ENCODE measurements around the gene MZT1.

The MZT1 gene

GRCh38 chr13:72757792-72758535 lies 30.5 kb upstream of the MZT1 start:
- H3K36me3 ChIP-seq (ENCODE audit: low read depth): peaks cover 95% of the 10 kb centered on the region
- ATAC-seq (ENCODE audit: low read depth) (no peak), DNase-seq (ENCODE audit: low spot score) (no peak)
- TF ChIP-seq CTCF (IDR thresholded peaks at IDR 0.05; ENCODE audit: poor library complexity, severe bottlenecking): no peak
- H3K27ac ChIP-seq (ENCODE audit: poor library complexity, severe bottlenecking): no peak overlapping the region
- H3K4me1 ChIP-seq (ENCODE audit: insufficient read depth, poor library complexity, severe bottlenecking): no peaks in the 10 kb centered on the region
- no peaks in the 10 kb centered on the region for H3K27me3 ChIP-seq (ENCODE audit: insufficient read depth, poor library complexity, severe bottlenecking)
- no peak overlapping the region for H3K4me3 ChIP-seq (ENCODE audit: severe bottlenecking)
- no peaks in the 10 kb centered on the region for H3K9me3 ChIP-seq (ENCODE audit: severe bottlenecking)

GRCh38 chr13:72754111-72754510 lies 26.7 kb upstream of the MZT1 start:
- no peaks in the 10 kb centered on the region for H3K4me1 ChIP-seq (ENCODE audit: insufficient read depth, poor library complexity, severe bottlenecking)
- ATAC-seq (ENCODE audit: low read depth): no peak
- H3K27ac ChIP-seq (ENCODE audit: poor library complexity, severe bottlenecking): no peak overlapping the region
- DNase-seq (ENCODE audit: low spot score): no peak
- peaks cover 94% of the 10 kb centered on the region for H3K36me3 ChIP-seq (ENCODE audit: low read depth)
- no peak for TF ChIP-seq CTCF (IDR thresholded peaks at IDR 0.05; ENCODE audit: poor library complexity, severe bottlenecking)
- no peaks in the 10 kb centered on the region for H3K27me3 ChIP-seq (ENCODE audit: insufficient read depth, poor library complexity, severe bottlenecking)
- no peak overlapping the region for H3K4me3 ChIP-seq (ENCODE audit: severe bottlenecking)
- no peaks in the 10 kb centered on the region for H3K9me3 ChIP-seq (ENCODE audit: severe bottlenecking)

- H3K27me3 ChIP-seq (ENCODE audit: insufficient read depth, poor library complexity, severe bottlenecking): no peaks in the 10 kb centered on the region
- H3K36me3 ChIP-seq (ENCODE audit: low read depth): peaks cover 99% of the 10 kb centered on the region
- DNase-seq (ENCODE audit: low spot score): no peak
- no peak for ATAC-seq (ENCODE audit: low read depth)
- TF ChIP-seq CTCF (IDR thresholded peaks at IDR 0.05; ENCODE audit: poor library complexity, severe bottlenecking): no peak
- no peak overlapping the region for H3K4me3 ChIP-seq (ENCODE audit: severe bottlenecking)
- no peak overlapping the region for H3K27ac ChIP-seq (ENCODE audit: poor library complexity, severe bottlenecking)
- H3K4me1 ChIP-seq (ENCODE audit: insufficient read depth, poor library complexity, severe bottlenecking): no peaks in the 10 kb centered on the region
- H3K9me3 ChIP-seq (ENCODE audit: severe bottlenecking): no peaks in the 10 kb centered on the region
These were observed 23.8 kb upstream of the MZT1 start for GRCh38 chr13:72751220-72751619.

- no peak for ATAC-seq (ENCODE audit: low read depth)
- Histone ChIP-seq H3K36me3 (ENCODE audit: low read depth) (peaks cover 91% of the 10 kb centered on the region), H3K27ac (ENCODE audit: poor library complexity, severe bottlenecking) (no peak overlapping the region), H3K27me3 (ENCODE audit: insufficient read depth, poor library complexity, severe bottlenecking) (no peaks in the 10 kb centered on the region), H3K4me1 (ENCODE audit: insufficient read depth, poor library complexity, severe bottlenecking) (no peaks in the 10 kb centered on the region), H3K4me3 (ENCODE audit: severe bottlenecking) (no peak overlapping the region), H3K9me3 (ENCODE audit: severe bottlenecking) (no peaks in the 10 kb centered on the region)
- DNase-seq (ENCODE audit: low spot score): no peak
- TF ChIP-seq CTCF (IDR thresholded peaks at IDR 0.05; ENCODE audit: poor library complexity, severe bottlenecking): no peak
These were observed 17.8 kb upstream of the MZT1 start for GRCh38 chr13:72745260-72745659.

- H3K27me3 ChIP-seq (ENCODE audit: insufficient read depth, poor library complexity, severe bottlenecking): no peaks in the 10 kb centered on the region
- no peaks in the 10 kb centered on the region for H3K9me3 ChIP-seq (ENCODE audit: severe bottlenecking)
- no peaks in the 10 kb centered on the region for H3K4me1 ChIP-seq (ENCODE audit: insufficient read depth, poor library complexity, severe bottlenecking)
- DNase-seq (ENCODE audit: low spot score) (no peak), ATAC-seq (ENCODE audit: low read depth) (no peak)
- no peak overlapping the region for H3K4me3 ChIP-seq (ENCODE audit: severe bottlenecking)
- peaks cover 83% of the 10 kb centered on the region for H3K36me3 ChIP-seq (ENCODE audit: low read depth)
- TF ChIP-seq CTCF (IDR thresholded peaks at IDR 0.05; ENCODE audit: poor library complexity, severe bottlenecking): no peak
- H3K27ac ChIP-seq (ENCODE audit: poor library complexity, severe bottlenecking): no peak overlapping the region
These were observed 12.6 kb upstream of the MZT1 start for GRCh38 chr13:72740015-72740414.
